LNCaP clone FGC (cell line): ENCODE data around the gene RB1.

ENCODE experiments used
- DNase-seq: peaks from one replicate; pipeline ENCODE4 v3.0.0-alpha.2; 2011; ENCODE audit warnings: low read depth
- H3K4me3 ChIP-seq: 2 replicates; pipeline ENCODE4 v1.5.1; 2011; ENCODE audit warnings: mild to moderate bottlenecking, low read depth, low read length, control low read depth
- TF ChIP-seq, protein P1 (sequence below): IDR thresholded peaks from 2 replicates; pipeline ENCODE4 v1.5.1; 2012; ENCODE audit warnings: mild to moderate bottlenecking; ENCODE audit not compliant: control insufficient read depth, insufficient read depth; ENCODE audit errors: extremely low read depth

The RB1 gene

GRCh38 chr13:48501705-48502104, 198.2 kb downstream of the RB1 start:
- DNase-seq: no peak
- no peak overlapping the region for H3K4me3 ChIP-seq
- TF ChIP-seq, protein P1, sequence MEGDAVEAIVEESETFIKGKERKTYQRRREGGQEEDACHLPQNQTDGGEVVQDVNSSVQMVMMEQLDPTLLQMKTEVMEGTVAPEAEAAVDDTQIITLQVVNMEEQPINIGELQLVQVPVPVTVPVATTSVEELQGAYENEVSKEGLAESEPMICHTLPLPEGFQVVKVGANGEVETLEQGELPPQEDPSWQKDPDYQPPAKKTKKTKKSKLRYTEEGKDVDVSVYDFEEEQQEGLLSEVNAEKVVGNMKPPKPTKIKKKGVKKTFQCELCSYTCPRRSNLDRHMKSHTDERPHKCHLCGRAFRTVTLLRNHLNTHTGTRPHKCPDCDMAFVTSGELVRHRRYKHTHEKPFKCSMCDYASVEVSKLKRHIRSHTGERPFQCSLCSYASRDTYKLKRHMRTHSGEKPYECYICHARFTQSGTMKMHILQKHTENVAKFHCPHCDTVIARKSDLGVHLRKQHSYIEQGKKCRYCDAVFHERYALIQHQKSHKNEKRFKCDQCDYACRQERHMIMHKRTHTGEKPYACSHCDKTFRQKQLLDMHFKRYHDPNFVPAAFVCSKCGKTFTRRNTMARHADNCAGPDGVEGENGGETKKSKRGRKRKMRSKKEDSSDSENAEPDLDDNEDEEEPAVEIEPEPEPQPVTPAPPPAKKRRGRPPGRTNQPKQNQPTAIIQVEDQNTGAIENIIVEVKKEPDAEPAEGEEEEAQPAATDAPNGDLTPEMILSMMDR: no peak

- no peak for DNase-seq
- no peak overlapping the region for H3K4me3 ChIP-seq
- TF ChIP-seq, protein P1: no peak
Observed at GRCh38 chr13:48502601-48503319, 199.2 kb downstream of the RB1 start.

GRCh38 chr13:48504606-48505005, 201.1 kb downstream of the RB1 start:
- H3K4me3 ChIP-seq: no peak overlapping the region
- TF ChIP-seq, protein P1: no peak
- DNase-seq: no peak

GRCh38 chr13:48505012-48505411, 201.5 kb downstream of the RB1 start:
- DNase-seq: no peak
- TF ChIP-seq, protein P1: no peak
- no peak overlapping the region for H3K4me3 ChIP-seq

GRCh38 chr13:48505597-48506091, 202.1 kb downstream of the RB1 start:
- TF ChIP-seq, protein P1: no peak
- DNase-seq: no peak
- H3K4me3 ChIP-seq: no peak overlapping the region

GRCh38 chr13:48506092-48506701, 202.6 kb downstream of the RB1 start:
- no peak overlapping the region for H3K4me3 ChIP-seq
- DNase-seq: no peak
- TF ChIP-seq, protein P1: no peak
